GM12872 (cell line): ENCODE results near the gene CEP170B.

ENCODE experiments used
- TF ChIP-seq, protein P1 (sequence below): IDR thresholded peaks from 3 replicates; pipeline ENCODE4 v1.5.1; 2011; ENCODE audit warnings: low read depth, mild to moderate bottlenecking, low read length, moderate library complexity; ENCODE audit not compliant: insufficient read depth

CEP170B gene

DNA sequence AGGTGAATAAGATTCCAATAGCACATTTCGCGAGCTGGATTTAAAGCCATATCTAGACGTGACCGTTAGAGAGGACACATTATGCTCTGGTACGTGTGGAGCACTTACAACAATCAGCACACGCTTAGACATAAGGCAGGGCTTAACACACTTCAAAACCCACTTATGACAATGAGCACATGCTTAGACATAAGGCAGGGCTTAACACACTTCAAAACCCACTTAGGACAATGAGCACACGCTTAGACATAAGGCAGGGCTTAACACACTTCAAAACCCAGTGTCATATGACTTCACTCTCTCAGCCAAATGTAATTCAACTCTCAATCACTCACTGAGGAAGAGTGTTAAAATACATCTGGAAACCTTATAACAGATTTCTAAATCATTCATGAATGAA lies 48.4 kb downstream of the CEP170B start:
- TF ChIP-seq, protein P1, sequence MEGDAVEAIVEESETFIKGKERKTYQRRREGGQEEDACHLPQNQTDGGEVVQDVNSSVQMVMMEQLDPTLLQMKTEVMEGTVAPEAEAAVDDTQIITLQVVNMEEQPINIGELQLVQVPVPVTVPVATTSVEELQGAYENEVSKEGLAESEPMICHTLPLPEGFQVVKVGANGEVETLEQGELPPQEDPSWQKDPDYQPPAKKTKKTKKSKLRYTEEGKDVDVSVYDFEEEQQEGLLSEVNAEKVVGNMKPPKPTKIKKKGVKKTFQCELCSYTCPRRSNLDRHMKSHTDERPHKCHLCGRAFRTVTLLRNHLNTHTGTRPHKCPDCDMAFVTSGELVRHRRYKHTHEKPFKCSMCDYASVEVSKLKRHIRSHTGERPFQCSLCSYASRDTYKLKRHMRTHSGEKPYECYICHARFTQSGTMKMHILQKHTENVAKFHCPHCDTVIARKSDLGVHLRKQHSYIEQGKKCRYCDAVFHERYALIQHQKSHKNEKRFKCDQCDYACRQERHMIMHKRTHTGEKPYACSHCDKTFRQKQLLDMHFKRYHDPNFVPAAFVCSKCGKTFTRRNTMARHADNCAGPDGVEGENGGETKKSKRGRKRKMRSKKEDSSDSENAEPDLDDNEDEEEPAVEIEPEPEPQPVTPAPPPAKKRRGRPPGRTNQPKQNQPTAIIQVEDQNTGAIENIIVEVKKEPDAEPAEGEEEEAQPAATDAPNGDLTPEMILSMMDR: no peak

DNA sequence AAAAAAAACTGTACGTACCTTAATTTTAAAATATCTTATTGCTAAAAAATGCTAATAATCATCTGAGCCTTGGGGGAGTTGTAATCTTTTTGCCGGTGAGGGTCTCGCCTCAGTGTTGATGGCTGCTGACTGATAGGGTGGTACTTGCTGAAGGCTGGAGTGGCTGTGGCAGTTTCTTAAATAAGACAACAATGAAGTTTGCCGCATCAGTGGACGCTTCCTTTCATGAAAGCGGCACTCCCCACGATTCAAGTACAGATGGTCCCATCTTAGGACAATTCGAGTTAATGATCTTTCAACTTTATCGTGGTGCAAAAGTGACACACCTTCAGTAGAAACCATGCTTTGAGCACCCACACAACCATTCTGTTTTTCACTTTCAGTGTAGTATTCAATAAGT lies 52.0 kb downstream of the CEP170B start:
- TF ChIP-seq, protein P1: no peak

DNA sequence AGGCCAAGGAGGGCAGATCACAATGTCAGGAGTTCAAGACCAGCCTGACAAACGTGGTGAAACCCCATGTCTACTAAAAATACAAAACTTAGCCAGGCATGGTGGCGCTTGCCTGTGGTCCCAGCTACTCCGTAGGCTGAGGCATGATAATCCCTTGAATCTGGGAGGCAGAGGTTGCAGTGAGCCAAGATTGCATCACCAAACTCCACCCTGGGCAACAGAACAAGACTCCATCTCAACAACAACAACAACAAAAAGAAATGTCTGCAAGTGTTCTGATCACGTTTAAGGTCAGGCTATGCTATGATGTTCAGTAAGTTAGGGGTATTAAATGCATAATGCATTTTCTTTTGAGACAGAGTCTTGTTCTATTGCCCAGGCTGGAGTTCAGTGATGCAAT lies 52.9 kb downstream of the CEP170B start:
- TF ChIP-seq, protein P1: no peak

DNA sequence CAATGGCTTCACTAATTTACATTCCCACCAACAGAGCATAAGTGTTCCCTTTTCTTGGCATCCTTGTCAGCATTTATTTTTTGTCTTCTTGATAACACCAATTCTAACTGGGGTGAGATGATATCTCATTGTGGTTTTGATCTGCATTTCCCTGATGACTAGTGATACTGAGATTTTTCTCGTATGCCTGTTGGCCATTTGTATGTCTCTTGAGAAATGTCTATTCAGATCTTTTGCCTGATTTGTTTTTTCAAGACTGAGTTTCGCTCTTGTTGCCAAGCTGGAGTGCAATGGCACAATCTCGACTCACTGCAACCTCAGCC lies 54.9 kb downstream of the CEP170B start:
- TF ChIP-seq, protein P1: no peak

DNA sequence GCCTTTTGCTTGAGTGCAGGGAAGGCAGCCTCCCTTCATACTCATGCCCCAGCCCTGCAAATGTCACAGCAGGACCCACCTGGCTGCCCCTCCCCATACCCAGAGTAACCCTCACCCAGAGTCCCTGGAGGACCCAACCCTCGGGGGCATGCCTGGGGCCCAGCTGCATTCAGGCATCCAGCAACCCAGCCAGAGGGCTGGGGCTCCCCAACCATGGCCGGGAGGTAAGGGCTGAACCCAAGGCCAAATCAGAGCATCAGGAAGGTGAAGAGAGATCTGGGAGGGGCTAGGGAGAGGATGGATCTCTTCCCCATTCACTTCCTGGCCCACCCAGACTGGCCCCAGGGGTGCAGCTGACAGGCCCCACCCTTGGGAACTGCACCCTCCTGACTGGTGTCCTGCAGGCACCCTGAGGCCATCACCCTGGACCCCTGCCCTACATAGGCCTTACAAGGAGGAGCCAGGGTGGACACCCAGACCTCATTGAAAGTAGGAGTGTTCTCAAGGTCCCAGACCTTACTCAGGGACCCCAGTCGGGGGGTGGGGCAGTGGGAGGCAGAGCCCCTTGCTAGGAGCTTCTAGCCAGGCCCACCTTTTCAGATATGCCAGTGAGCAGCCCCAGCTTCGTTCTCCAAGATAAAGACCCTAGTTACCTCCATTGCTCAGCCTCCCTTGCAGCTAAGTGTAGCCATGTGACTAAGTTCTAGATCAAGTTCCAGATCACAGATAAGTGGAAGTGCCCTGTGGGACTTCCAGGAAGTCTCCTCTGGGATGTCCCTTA lies 58.8 kb downstream of the CEP170B start:
- TF ChIP-seq, protein P1: no peak

DNA sequence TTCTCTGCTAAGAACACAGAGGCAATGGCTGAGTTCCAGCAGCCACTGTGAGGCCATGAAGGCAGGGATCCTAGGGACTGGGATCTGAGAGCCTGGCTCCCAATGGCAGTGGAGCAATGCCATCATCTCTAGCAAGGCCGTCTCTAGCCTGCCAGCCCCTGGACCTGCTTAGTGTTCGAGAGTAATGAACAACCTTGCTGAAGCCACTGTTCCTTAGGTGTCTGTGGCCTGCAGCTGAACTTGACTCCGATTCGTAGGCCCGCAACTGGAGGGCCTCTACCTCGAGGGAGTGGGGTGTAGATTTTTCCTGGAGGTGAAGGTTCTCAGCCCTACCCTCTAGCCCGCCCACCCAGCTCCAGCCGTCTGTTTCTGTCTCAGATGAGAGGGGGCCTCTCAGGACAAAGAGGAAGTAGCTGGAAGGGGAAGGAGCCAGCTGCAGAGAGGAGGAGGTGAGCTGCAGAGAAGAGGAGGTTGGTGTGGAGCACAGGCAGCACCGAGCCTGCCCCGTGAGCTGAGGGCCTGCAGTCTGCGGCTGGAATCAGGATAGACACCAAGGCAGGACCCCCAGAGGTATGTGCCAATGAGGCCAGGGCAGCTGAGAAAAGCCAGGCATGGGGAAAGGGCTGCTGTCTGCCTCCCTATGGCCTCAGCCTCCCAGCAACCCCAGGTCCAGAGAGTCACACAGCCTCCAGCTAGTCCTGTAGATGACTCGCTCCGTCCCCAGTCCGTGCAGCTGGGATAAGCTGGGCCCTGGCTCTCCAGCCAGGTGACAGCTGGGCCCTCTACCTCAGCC lies 59.5 kb downstream of the CEP170B start, which contains the start of gene PLD4:
PLD4 (plus strand) TSS at position 459 of the 793 bp plus-strand sequence. CDS start 2,262 bp downstream, outside the sequence.
- TF ChIP-seq, protein P1: no peak

DNA sequence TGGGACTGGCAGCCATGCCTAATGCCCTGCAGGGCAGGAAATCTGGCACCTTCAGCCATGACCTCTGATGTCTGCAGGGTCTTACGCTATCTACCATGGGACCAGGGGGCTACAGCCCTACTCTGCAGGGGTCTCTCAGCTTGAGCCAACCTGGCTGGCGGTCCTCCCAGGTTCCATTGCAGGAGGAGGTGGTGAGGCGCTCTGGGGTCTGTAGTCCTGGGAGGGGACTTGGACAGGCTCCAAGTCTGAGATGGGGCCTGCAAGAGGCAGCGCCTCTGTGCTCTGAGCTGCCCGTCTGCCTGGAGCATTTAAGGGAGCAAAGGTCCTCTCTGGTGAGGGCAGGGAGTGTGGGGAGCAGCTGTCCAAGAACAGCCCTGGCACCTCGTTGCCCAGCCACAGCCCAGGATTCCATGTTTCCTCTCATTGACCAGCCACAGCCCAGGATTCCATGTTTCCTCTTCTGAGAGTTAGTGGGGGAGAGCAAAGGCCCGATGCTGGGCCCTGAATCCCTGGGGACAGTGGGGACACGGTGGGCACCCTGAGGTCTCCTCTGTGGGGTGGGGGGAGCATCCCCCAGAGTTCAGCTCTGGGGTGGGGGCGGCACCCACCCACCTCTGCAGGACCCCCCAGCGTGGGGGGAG lies 60.3 kb downstream of the CEP170B start:
- TF ChIP-seq, protein P1: no peak
